ENCODE data around the gene TRIP12. TPM values are rescaled to one million over a fixed set of nuclear protein-coding genes. Genes with fewer than 3 reads are reported as not detected.

Gene TRIP12
- total RNA-seq, 2 donors from 2014 or later, result 127 to 160 TPM

- ATAC-seq (ENCODE audit: insufficient number of reproducible peaks, low FRiP score, low read depth), result no peak
- Histone ChIP-seq H3K36me3 (peaks cover 19% of the 10 kb centered on the region), H3K4me1 (ENCODE audit: control insufficient read depth in 1 of 2, low read depth in 2 of 2) (peaks cover 6 to 11% of the 10 kb centered on the region in 2 donors)
These were observed 89.3 kb downstream of the TRIP12 start for GRCh38 chr2:229832510-229832898.

GRCh38 chr2:229831805-229832509 lies 89.9 kb downstream of the TRIP12 start:
- H3K4me3 ChIP-seq, result no peak overlapping the region
- ATAC-seq (ENCODE audit: insufficient number of reproducible peaks, low FRiP score, low read depth), result no peak
- peaks cover 19% of the 10 kb centered on the region for H3K36me3 ChIP-seq

More at GRCh38 chr2:229832510-229832898, 89.3 kb downstream of the TRIP12 start:
- no peak overlapping the region for H3K27ac ChIP-seq
- H3K9me3 ChIP-seq, result no peaks in the 10 kb centered on the region
- no peak for DNase-seq (ENCODE audit: low spot score)
- no peaks in the 10 kb centered on the region for H3K27me3 ChIP-seq (replicated peaks; ENCODE audit: insufficient read depth)
- TF ChIP-seq CTCF (IDR thresholded peaks at IDR 0.05), result no peak
- no peak overlapping the region for H3K4me3 ChIP-seq

GRCh38 chr2:229825476-229825875 lies 96.3 kb downstream of the TRIP12 start:
- DNase-seq (ENCODE audit: low spot score), result no peak
- ATAC-seq (ENCODE audit: insufficient number of reproducible peaks, low FRiP score, low read depth), result no peak
- H3K9me3 ChIP-seq, result peaks cover 3% of the 10 kb centered on the region
- no peak overlapping the region for H3K4me3 ChIP-seq
- peaks cover 27% of the 10 kb centered on the region for H3K36me3 ChIP-seq
- no peak overlapping the region for H3K27ac ChIP-seq
- H3K4me1 ChIP-seq (ENCODE audit: control insufficient read depth in 1 of 2, low read depth in 2 of 2), result peaks cover 0 to 4% of the 10 kb centered on the region in 2 donors
- no peaks in the 10 kb centered on the region for H3K27me3 ChIP-seq (replicated peaks; ENCODE audit: insufficient read depth)
- no peak for TF ChIP-seq CTCF (IDR thresholded peaks at IDR 0.05)

More at GRCh38 chr2:229831805-229832509, 89.9 kb downstream of the TRIP12 start:
- peaks cover 6 to 11% of the 10 kb centered on the region in 2 donors for H3K4me1 ChIP-seq (ENCODE audit: control insufficient read depth in 1 of 2, low read depth in 2 of 2)
- no peak for TF ChIP-seq CTCF (IDR thresholded peaks at IDR 0.05)
- H3K27ac ChIP-seq, result no peak overlapping the region
- DNase-seq (ENCODE audit: low spot score), result no peak
- H3K9me3 ChIP-seq, result no peaks in the 10 kb centered on the region
- no peaks in the 10 kb centered on the region for H3K27me3 ChIP-seq (replicated peaks; ENCODE audit: insufficient read depth)

DNA sequence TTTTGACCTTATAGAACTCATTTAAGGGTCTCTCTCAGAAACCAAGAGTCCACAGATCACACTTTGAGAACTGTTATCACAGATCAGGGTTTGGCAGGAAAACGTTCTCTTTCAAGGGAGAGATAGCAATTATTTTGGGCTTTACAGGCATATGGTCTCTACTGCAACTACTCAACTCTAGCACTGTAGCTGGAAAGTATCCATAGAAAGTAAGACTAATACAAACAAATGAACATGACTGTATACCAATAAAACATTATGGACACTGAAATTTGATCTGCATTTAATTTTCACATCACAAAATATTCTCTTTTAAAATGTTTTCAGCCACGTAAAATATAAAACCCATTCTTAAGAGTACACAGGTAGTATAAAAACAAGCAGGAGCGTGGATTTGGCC lies 100.5 kb downstream of the TRIP12 start:
- no peak for TF ChIP-seq CTCF (IDR thresholded peaks at IDR 0.05)

DNA sequence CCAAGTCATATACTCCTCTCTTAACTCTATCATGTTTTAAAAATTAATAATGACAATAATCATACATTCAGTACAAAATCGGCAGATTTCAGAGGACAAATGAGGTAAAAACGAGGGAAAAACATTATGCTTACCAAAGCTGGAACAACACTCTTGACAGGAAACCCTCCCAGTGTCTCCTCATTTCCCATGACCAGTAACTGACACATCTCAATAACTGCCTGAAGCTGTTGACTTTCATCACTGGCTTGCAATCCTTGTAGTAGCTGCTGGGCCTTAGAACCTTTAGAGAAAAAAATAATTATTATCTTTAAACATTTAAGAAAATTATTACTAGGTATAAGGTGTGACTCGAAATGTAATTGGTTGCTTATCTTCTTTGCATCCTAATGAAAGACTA lies 103.6 kb downstream of the TRIP12 start:
- Histone ChIP-seq H3K27me3 (replicated peaks; ENCODE audit: insufficient read depth) (no peaks in the 10 kb centered on the region), H3K27ac (no peak overlapping the region), H3K4me3 (no peak overlapping the region), H3K36me3 (peaks cover 12% of the 10 kb centered on the region), H3K9me3 (no peaks in the 10 kb centered on the region), H3K4me1 (ENCODE audit: control insufficient read depth in 1 of 2, low read depth in 2 of 2) (peaks cover 0 to 14% of the 10 kb centered on the region in 2 donors)
- ATAC-seq (ENCODE audit: insufficient number of reproducible peaks, low FRiP score, low read depth) (no peak), DNase-seq (ENCODE audit: low spot score) (no peak)
- TF ChIP-seq CTCF (IDR thresholded peaks at IDR 0.05), result no peak

More for the DNA sequence above, 100.5 kb downstream of the TRIP12 start:
- Histone ChIP-seq H3K27me3 (replicated peaks; ENCODE audit: insufficient read depth) (no peaks in the 10 kb centered on the region), H3K4me3 (no peak overlapping the region), H3K9me3 (peaks cover 3% of the 10 kb centered on the region), H3K36me3 (peaks cover 20% of the 10 kb centered on the region), H3K27ac (no peak overlapping the region), H3K4me1 (ENCODE audit: control insufficient read depth in 1 of 2, low read depth in 2 of 2) (peaks cover 0 to 4% of the 10 kb centered on the region in 2 donors)
- ATAC-seq (ENCODE audit: insufficient number of reproducible peaks, low FRiP score, low read depth), result no peak
- no peak for DNase-seq (ENCODE audit: low spot score)
